Measurements from ENCODE around the gene CNTNAP5.

The CNTNAP5 gene

DNA sequence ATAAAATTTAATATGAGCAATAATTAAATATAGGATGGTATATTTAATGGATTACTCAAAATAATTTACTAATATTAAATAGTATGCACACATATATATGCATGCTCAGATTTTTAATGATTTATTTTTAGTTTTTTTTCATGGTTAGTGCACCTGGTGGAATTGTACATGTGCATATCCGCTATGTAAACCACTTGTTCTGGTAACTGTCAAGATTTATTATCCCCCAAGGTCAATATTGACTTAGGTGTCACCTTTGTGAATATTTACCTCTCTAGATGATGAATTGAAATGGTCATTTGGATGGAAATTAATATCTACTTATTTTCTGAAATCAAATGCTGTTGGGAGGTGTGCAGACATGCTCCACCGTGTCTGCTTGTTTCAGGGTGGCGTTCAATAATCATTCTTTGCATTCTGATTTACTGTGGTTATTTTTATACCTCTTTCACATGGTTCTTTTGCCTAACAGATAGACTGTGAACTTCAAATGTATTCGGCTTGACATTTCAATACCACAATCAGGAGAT is 14.7 kb downstream of the CNTNAP5 start (continued):
- TF ChIP-seq ZNF70 (CRISPR knock-in tag; IDR thresholded peaks at IDR 0.05) (no peak), ZFP3 (CRISPR knock-in tag; IDR thresholded peaks at IDR 0.05) (no peak), PATZ1 (CRISPR knock-in tag; IDR thresholded peaks at IDR 0.05; ENCODE audit: borderline replicate concordance) (no peak), SNAI2 (CRISPR knock-in tag; IDR thresholded peaks at IDR 0.05) (no peak), ESRRG (CRISPR knock-in tag; IDR thresholded peaks at IDR 0.05) (no peak)

GRCh38 chr2:124045894-124046293 is 20.8 kb downstream of the CNTNAP5 start:
- no peak for ATAC-seq
- TF ChIP-seq SNAI2 (CRISPR knock-in tag; IDR thresholded peaks at IDR 0.05): no peak
- TF ChIP-seq, protein P1, sequence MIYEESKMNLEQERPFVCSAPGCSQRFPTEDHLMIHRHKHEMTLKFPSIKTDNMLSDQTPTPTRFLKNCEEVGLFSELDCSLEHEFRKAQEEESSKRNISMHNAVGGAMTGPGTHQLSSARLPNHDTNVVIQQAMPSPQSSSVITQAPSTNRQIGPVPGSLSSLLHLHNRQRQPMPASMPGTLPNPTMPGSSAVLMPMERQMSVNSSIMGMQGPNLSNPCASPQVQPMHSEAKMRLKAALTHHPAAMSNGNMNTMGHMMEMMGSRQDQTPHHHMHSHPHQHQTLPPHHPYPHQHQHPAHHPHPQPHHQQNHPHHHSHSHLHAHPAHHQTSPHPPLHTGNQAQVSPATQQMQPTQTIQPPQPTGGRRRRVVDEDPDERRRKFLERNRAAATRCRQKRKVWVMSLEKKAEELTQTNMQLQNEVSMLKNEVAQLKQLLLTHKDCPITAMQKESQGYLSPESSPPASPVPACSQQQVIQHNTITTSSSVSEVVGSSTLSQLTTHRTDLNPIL (CRISPR knock-in tag; IDR thresholded peaks at IDR 0.05; ENCODE audit: low read depth): no peak
- no peak for TF ChIP-seq ZNF565 (CRISPR knock-in tag; conservative IDR thresholded peaks at IDR 0.05; ENCODE audit: low read depth)

GRCh38 chr2:124046332-124046731 is 21.2 kb downstream of the CNTNAP5 start:
- ATAC-seq: no peak
- no peak for TF ChIP-seq ZFP3 (CRISPR knock-in tag; IDR thresholded peaks at IDR 0.05)
- no peak for TF ChIP-seq BACH2 (CRISPR knock-in tag; IDR thresholded peaks at IDR 0.05; ENCODE audit: borderline replicate concordance)
- no peak for TF ChIP-seq PATZ1 (CRISPR knock-in tag; IDR thresholded peaks at IDR 0.05; ENCODE audit: borderline replicate concordance)
- TF ChIP-seq ZFP30 (CRISPR knock-in tag; IDR thresholded peaks at IDR 0.05): no peak
- TF ChIP-seq, protein P1 (CRISPR knock-in tag; IDR thresholded peaks at IDR 0.05; ENCODE audit: low read depth): no peak
- TF ChIP-seq ZNF70 (CRISPR knock-in tag; IDR thresholded peaks at IDR 0.05): no peak
- TF ChIP-seq, protein P2, sequence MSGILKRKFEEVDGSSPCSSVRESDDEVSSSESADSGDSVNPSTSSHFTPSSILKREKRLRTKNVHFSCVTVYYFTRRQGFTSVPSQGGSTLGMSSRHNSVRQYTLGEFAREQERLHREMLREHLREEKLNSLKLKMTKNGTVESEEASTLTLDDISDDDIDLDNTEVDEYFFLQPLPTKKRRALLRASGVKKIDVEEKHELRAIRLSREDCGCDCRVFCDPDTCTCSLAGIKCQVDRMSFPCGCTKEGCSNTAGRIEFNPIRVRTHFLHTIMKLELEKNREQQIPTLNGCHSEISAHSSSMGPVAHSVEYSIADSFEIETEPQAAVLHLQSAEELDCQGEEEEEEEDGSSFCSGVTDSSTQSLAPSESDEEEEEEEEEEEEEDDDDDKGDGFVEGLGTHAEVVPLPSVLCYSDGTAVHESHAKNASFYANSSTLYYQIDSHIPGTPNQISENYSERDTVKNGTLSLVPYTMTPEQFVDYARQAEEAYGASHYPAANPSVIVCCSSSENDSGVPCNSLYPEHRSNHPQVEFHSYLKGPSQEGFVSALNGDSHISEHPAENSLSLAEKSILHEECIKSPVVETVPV (CRISPR knock-in tag; IDR thresholded peaks at IDR 0.05): no peak
- TF ChIP-seq ESRRG (CRISPR knock-in tag; IDR thresholded peaks at IDR 0.05): no peak

DNA sequence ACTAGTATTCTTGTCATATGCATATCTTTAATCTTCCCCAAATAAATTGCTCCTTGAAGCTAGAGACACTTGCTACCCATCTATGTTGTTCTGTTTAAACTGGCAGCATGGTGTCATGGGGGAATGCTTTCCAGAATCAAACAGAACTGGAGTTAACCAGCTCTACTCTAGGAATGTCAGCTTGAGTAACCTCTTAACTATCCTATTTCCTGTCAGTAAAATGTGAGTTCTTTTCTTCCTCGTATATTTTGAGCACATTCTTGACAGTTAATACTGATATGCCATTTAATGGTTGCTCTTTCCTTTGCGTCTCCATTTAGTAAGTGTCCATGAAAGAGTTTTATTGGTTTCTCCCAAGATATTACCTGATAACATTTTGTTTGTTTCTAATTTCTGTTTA is 23.0 kb downstream of the CNTNAP5 start:
- TF ChIP-seq ISL1 (CRISPR knock-in tag; IDR thresholded peaks at IDR 0.05) (no peak), ZFP3 (CRISPR knock-in tag; IDR thresholded peaks at IDR 0.05) (no peak), ZNF8 (CRISPR knock-in tag; IDR thresholded peaks at IDR 0.05) (no peak)

DNA sequence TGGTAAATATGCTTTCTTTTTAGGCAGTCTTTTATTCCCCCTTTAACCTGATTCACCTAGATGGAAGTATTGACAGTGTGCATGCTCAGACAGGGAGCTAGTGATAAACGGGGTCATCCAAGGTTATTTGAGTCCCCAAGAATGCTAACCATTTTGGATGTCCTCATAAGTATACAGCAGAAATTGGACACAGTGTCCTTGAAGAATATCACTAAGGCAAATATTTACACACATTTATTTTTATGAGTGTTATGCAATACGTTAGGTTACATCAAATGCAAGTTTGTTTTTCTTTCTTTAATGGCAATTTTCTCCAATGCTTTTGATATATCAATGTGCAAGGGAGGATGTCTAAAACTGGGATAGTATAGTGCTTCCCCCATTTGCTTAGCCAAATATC is 23.6 kb downstream of the CNTNAP5 start:
- ATAC-seq: no peak
- TF ChIP-seq OSR1 (CRISPR knock-in tag; IDR thresholded peaks at IDR 0.05): no peak
- no peak for TF ChIP-seq GLIS3 (CRISPR knock-in tag; IDR thresholded peaks at IDR 0.05)
- no peak for TF ChIP-seq SNAI2 (CRISPR knock-in tag; IDR thresholded peaks at IDR 0.05)
- no peak for TF ChIP-seq CSDC2 (CRISPR knock-in tag; IDR thresholded peaks at IDR 0.05)
- no peak for TF ChIP-seq ESRRG (CRISPR knock-in tag; IDR thresholded peaks at IDR 0.05)
- TF ChIP-seq ZNF70 (CRISPR knock-in tag; IDR thresholded peaks at IDR 0.05): no peak
- TF ChIP-seq BACH2 (CRISPR knock-in tag; IDR thresholded peaks at IDR 0.05; ENCODE audit: borderline replicate concordance): no peak

More for the DNA sequence above, 23.0 kb downstream of the CNTNAP5 start:
- no peak for ATAC-seq

DNA sequence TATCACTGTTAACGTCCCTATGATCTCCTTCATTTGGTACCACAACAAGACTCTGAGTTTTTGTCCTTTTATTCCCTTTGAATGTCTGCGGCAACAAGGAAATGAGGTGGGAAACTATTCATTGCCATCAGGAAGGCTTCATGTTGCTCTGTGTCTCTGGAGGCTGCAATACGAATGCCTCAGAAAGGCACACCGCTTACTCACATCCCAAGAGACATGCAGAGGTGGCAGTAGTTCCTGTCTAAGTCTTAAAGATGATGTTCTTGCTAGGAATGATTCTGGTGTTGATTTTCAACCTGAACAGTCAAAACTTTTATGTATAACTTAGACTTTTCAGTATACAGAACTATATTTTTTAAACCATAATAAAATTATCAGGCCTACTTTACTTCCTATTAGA is 24.0 kb downstream of the CNTNAP5 start:
- TF ChIP-seq RARB (CRISPR knock-in tag; IDR thresholded peaks at IDR 0.05): no peak
- TF ChIP-seq, protein P1 (CRISPR knock-in tag; IDR thresholded peaks at IDR 0.05; ENCODE audit: low read depth): no peak
- no peak for TF ChIP-seq BACH2 (CRISPR knock-in tag; IDR thresholded peaks at IDR 0.05; ENCODE audit: borderline replicate concordance)
- TF ChIP-seq ZFP30 (CRISPR knock-in tag; IDR thresholded peaks at IDR 0.05): no peak
- no peak for TF ChIP-seq PPARA (CRISPR knock-in tag; IDR thresholded peaks at IDR 0.05; ENCODE audit: borderline replicate concordance)
- TF ChIP-seq, protein P3, sequence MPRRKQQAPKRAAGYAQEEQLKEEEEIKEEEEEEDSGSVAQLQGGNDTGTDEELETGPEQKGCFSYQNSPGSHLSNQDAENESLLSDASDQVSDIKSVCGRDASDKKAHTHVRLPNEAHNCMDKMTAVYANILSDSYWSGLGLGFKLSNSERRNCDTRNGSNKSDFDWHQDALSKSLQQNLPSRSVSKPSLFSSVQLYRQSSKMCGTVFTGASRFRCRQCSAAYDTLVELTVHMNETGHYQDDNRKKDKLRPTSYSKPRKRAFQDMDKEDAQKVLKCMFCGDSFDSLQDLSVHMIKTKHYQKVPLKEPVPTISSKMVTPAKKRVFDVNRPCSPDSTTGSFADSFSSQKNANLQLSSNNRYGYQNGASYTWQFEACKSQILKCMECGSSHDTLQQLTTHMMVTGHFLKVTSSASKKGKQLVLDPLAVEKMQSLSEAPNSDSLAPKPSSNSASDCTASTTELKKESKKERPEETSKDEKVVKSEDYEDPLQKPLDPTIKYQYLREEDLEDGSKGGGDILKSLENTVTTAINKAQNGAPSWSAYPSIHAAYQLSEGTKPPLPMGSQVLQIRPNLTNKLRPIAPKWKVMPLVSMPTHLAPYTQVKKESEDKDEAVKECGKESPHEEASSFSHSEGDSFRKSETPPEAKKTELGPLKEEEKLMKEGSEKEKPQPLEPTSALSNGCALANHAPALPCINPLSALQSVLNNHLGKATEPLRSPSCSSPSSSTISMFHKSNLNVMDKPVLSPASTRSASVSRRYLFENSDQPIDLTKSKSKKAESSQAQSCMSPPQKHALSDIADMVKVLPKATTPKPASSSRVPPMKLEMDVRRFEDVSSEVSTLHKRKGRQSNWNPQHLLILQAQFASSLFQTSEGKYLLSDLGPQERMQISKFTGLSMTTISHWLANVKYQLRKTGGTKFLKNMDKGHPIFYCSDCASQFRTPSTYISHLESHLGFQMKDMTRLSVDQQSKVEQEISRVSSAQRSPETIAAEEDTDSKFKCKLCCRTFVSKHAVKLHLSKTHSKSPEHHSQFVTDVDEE (CRISPR knock-in tag; IDR thresholded peaks at IDR 0.05): no peak
- no peak for TF ChIP-seq ZNF8 (CRISPR knock-in tag; IDR thresholded peaks at IDR 0.05)
- TF ChIP-seq ZNF565 (CRISPR knock-in tag; conservative IDR thresholded peaks at IDR 0.05; ENCODE audit: low read depth): no peak
- no peak for TF ChIP-seq ARNTL (CRISPR knock-in tag; IDR thresholded peaks at IDR 0.05; ENCODE audit: borderline replicate concordance, low read depth)
- no peak for ATAC-seq

All from SK-N-SH treated with all-trans-retinoic acid at 6 μM for 48 hours (cell line).